Measurements from ENCODE around the gene SLC25A29.

GRCh38 chr14:100296106-100296651 is 10.1 kb downstream of the SLC25A29 start:
- no peak for TF ChIP-seq MXD3 (CRISPR knock-in tag; IDR thresholded peaks at IDR 0.05)
- TF ChIP-seq ZNF331 (CRISPR knock-in tag; IDR thresholded peaks at IDR 0.05) = no peak
- TF ChIP-seq ZSCAN29 (CRISPR knock-in tag; conservative IDR thresholded peaks at IDR 0.05) = no peak
- TF ChIP-seq MAFK (conservative IDR thresholded peaks at IDR 0.05 in 1 of 2, IDR thresholded peaks at IDR 0.05 in 1 of 2; ENCODE audit: low read length in 2 of 2) = no peak
- TF ChIP-seq HDAC2 (CRISPR knock-in tag; IDR thresholded peaks at IDR 0.05) = no peak
- TF ChIP-seq ZBTB8A (CRISPR knock-in tag; IDR thresholded peaks at IDR 0.05; ENCODE audit: borderline replicate concordance, low read depth) = no peak
- no peak for TF ChIP-seq POLR2A (IDR thresholded peaks at IDR 0.05; ENCODE audit: insufficient read depth in 1 of 2, low read depth in 2 of 2, low read length in 2 of 2)
- TF ChIP-seq SMAD3 (CRISPR knock-in tag; IDR thresholded peaks at IDR 0.05) = no peak
- TF ChIP-seq CC2D1A (CRISPR knock-in tag; IDR thresholded peaks at IDR 0.05) = no peak
- no peak for TF ChIP-seq NR2C2 (CRISPR knock-in tag; IDR thresholded peaks at IDR 0.05; ENCODE audit: borderline replicate concordance)
- no peak for TF ChIP-seq PBX2 (CRISPR knock-in tag; IDR thresholded peaks at IDR 0.05)
- TF ChIP-seq ZNF660 (CRISPR knock-in tag; IDR thresholded peaks at IDR 0.05; ENCODE audit: borderline replicate concordance, low read depth) = no peak
- TF ChIP-seq CEBPB (IDR thresholded peaks at IDR 0.05; ENCODE audit: borderline replicate concordance, low read depth, low read length) = no peak
- TF ChIP-seq ETV6 (CRISPR knock-in tag; conservative IDR thresholded peaks at IDR 0.05) = no peak
